Measurements from ENCODE around the gene PAPOLB.

PAPOLB gene

DNA sequence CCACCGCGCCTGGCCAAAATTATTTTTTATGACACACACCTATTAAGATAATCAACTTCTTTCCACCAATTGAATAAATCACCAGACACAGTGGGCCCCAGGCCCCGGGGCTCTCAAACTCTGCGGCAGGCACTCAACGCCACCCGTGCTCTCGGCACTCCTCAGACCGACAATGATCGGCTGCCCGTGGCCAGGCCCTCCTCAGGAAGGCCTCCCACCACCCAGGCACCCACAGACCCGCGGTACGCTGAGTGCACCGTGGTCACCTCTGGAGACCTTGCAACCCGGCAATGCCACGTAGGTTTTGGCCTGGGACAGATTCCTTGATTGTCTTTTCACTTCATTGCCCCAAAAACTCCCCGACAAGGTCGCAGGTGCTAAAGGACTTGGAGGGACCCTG, 14.8 kb upstream of the PAPOLB start:
- DNase-seq, result no peak

GRCh38 chr7:4875391-4875790, 13.6 kb upstream of the PAPOLB start:
- no peak for DNase-seq

DNA sequence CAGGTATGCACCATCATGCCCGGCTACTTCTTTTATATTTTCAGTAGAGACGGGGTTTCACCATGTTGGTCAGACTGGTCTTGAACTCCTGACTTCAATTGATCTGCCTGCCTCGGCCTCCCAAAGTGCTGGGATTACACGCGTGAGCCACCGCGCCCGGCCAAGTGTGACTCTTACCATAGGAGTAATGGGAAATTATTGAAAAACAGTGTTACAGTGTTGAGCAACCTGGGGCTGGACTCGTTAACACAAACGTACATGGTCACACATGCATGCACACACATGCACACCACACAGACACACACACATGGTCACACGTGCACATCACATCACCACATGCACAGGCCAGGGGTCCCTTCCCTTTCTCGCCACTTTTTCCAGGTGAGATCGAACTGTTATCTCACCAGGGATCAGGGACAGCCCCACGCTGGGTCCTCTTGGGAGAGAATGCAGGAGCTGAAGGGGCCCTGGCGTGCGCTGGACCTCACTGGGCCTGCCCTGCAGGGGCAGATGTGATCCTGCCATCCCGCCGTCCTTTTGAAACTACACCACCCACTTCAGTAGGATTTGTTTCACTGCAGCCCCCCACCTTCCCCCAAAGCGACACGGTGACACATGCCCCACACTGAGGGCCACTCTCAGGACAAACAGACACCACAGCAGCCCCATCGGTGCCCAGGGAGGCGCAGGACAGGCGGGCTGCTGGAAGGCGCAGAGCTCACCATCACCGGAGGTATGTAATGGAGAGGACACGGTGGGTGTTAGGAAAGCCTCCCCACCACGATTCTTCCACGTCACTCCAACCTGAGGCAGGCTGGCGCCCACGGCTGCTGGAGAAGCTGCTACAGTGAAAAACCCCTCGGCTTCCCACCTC, 11.5 kb upstream of the PAPOLB start:
- DNase-seq, result no peak

DNA sequence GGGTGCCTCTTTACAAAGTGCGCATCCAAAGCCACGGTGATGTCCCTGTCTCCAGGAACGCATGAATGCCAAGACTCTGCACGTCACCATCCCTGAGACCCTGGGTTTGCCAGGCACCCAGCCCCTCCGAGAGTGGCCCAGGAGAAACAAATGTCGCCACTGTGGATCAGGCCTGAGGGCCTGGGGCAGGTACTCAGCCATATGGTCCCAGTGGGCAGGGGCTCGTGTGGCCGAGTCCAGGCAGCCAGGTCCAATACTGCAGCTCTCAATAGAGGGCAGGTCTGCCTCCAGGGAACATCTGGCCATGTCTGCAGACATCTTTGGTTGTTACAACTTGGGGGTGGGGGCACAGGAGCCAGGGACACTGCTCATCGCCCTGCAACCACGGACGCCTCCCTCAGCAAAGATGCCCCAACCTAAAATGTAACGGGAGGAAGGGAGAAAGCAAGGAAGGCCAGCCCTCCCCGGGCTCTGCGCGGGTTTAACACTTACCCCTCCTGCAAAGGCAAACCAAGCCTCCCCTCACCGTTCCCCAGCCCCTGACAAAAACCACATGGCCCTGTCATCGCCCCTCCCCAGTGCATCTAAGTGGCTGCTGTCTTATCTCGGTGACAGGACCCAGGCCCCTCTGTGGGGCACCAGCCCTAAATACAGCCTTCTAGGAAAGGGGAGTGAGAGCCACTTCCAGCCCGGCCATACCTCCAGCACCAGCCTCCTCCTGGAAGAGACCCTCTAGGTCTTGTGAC, 10.3 kb upstream of the PAPOLB start:
- no peak for DNase-seq

- DNase-seq, result no peak
Observed at GRCh38 chr7:4871056-4871680, 9.3 kb upstream of the PAPOLB start.

DNA sequence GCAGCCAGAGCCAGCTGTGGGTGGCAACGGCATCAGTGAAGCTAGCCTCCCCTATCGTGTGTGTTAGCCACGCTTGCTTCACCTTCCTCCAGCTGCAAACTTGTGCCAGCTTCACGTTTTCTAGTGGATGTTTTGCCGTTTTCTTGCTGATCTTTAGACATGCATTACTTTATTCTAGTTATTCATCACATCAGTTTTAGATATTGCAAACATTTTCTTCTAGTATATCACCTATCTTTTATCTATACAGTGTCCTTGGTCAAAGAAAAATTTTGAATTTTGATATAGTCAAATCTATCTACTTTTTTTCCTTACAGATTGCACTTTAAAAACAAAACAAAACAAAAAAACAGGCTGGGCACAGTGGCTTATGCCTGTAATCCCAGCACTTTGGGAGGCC, 6.7 kb upstream of the PAPOLB start:
- DNase-seq, result no peak

DNA sequence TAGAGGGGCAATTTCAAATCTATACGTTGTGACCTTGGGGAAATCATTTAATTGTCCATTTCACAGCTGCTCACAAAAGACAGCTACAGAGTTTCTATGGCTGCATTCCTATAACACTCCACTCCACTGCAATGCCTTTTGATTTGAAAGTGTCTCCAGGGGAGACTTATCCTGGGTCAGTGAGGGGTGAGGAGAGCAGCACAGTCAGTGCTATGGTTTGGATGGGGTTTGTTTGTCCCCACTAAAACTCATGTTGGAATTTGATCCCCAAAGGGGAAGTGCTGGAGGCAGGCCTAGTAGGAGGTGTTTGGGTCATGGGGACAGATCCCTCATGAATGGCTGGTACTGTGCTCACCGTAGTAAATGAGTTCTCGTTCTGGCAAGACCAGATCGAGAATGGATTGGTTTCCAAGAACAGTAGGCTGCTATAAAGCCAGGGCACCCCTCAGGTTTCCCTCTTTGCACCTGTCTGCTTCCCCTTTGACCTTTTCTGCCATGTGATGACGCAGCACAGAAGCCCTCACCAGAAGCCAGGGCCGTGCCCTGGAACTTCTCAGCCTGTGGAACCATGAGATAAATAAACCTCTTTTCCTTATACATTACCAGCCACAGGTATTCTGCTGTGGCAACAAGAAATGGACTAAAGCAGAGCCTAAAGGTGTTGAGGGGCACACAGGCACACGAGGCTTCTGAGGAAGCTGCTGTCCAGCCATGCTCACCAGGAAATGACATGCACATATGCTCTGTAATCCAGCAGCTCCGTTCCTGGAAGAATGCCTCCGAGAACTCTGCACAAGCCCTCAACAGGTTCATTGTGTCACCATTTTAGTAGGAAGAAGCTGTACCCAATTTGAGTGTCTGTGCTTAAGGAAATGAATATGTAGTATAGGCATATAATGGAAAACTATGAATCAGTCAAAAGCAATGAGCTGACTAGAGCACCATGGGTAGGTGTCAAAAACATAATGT, 5.0 kb upstream of the PAPOLB start:
- DNase-seq, result no peak

GRCh38 chr7:4862156-4862555, 326 bp upstream of the PAPOLB start:
- no peak for DNase-seq

DNA sequence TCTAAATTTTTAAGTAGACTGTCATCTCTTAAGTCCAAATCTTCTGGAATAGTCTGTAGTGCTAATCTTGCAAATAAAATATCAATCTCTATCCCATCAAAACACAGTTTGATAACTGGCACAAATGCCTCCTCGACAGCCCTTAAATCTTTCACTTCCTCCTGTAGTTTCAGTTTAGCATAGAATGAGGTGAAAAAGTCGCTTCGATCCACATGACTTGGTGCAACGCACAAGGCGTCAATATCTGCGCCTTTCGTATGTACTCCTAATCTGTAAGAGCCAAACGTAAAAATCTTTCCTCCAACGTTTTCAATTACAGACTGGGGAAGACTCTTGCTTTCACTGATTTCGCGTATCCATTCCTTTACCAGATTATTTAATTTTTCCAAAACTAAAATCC, 603 bp downstream of the PAPOLB start:
- no peak for DNase-seq

- DNase-seq, result no peak
Observed at GRCh38 chr7:4857189-4857588, 4.6 kb downstream of the PAPOLB start.

- DNase-seq, result no peak
Observed at GRCh38 chr7:4856336-4857057, 5.3 kb downstream of the PAPOLB start.

- DNase-seq, result no peak
Observed at GRCh38 chr7:4854916-4855315, 6.9 kb downstream of the PAPOLB start.

- DNase-seq, result no peak
Observed at GRCh38 chr7:4851459-4852422, 10.1 kb downstream of the PAPOLB start.

GRCh38 chr7:4850262-4850795, 11.5 kb downstream of the PAPOLB start:
- DNase-seq, result no peak

GRCh38 chr7:4849390-4849789, 12.4 kb downstream of the PAPOLB start:
- no peak for DNase-seq

- no peak for DNase-seq
Observed at GRCh38 chr7:4845740-4846142, 16.1 kb downstream of the PAPOLB start.

DNA sequence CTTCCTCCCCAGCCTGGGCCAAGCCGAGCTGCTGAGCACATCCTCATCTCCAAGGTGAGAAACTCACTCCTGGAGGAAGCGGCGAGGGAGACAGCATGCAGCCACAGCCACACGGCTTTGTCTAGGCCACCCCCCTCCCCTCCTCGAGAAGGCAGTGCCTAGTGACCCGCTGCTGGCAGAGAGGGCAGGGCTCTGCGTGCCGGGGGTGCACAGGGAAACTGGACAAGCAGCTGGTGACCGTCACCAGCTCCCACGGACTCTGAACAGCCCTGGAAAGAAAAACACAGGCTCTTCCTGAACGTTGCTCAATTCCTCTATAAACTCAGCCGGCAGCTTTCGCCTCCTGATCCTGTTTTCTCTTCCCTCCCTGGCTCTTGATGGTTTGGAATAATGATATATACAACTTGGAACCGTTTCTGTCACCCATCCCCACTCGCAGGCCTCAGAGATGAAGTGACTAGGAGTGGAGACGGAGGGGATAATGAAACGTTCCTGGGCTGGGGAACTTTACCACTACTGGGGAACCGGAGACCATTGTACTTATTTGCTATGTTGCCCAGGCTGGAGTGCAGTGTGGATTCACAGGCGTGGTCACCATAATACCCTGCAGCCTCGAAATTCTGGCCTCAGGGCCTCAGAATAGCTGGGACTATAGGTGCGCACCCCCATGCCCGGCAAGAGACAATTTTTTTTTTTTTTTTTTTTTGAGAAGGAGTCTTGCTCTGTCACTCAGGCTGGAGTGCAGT, 19.3 kb downstream of the PAPOLB start:
- DNase-seq, result no peak

DNA sequence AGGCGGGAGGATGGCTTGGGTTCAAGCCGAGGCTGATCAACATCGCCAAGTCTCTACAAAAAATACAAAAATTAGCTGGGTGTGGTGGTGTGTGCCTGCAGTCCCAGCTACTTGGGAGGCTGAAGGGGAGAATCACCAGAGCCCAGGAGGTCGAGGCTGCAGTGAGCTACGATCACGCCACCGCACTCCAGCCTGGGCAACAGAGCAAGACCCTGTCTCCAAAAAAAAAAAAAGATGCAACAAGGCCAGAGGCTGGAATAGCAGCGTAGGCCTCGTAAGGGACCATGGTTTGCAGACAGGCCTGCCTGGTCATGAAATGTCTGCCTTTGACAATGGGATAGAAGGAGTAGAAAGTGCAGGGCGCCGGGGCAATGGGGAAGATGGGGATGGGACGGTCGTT, 20.0 kb downstream of the PAPOLB start:
- no peak for DNase-seq

- no peak for DNase-seq
Observed at GRCh38 chr7:4841007-4841784, 20.6 kb downstream of the PAPOLB start.

Data from activated effector memory CD4-positive, alpha-beta T cell treated with Interleukin-2 at 50 U/mL for 16 hours (primary cell).